ENCODE data around the gene RASAL2.

- TF ChIP-seq CTCF (IDR thresholded peaks at IDR 0.05) (no peak), POLR2A (IDR thresholded peaks at IDR 0.05) (no peak)
These were observed 21.6 kb upstream of the RASAL2 start for GRCh38 chr1:178072326-178072725.
